CD4-positive, alpha-beta T cell (primary cell): ENCODE data around the gene KRT8. TPM values are rescaled to one million over a fixed set of nuclear protein-coding genes. Genes with fewer than 3 reads are reported as not detected.

ENCODE experiments used
- ATAC-seq: fragments of 200-7000 bp; cut with Tn5 transposase; one replicate; pipeline ENCODE4 v1.10.0; 2022; ENCODE audit warnings: mild to moderate bottlenecking; ENCODE audit not compliant: poor library complexity
- CTCF ChIA-PET: fragments of 350-600 bp; sonication (Branson Sonifier 250); formaldehyde crosslinking; loops from one replicate; lab custom pipeline; 2021; ENCODE audit warnings: antibody characterized with exemption, inconsistent platforms; lab: Charles Lee
- POLR2A ChIA-PET: fragments of 350-600 bp; sonication (Branson Sonifier 250); formaldehyde crosslinking; loops from one replicate; lab custom pipeline; 2021; ENCODE audit warnings: antibody characterized with exemption, inconsistent platforms; lab: Charles Lee
- DNase-seq, 14 experiments: peaks; one replicate each; pipeline ENCODE4 v3.0.0-alpha.2; 2013 to 2020; ENCODE audit warnings: mixed read lengths in 2 of 14
- H3K27ac ChIP-seq, 2 donors: one replicate each; pipeline versions ENCODE4 v1.5.1 to v1.7.0; 2013; ENCODE audit warnings: low read length in 2 of 2, low read depth in 1 of 2, mild to moderate bottlenecking in 1 of 2
- H3K27me3 ChIP-seq, 2 experiments: 1 replicate in 1 of 2; 2 replicates in 1 of 2; pipeline versions ENCODE4 v1.6.1 to v1.7.0; 2013; ENCODE audit warnings: low read length in 2 of 2, control low read depth in 1 of 2, mild to moderate bottlenecking in 1 of 2, moderate library complexity in 1 of 2; ENCODE audit not compliant: insufficient read depth in 2 of 2, control insufficient read depth in 1 of 2
- H3K36me3 ChIP-seq: one replicate; pipeline ENCODE4 v1.6.1; 2013; ENCODE audit warnings: low read length, control low read depth; ENCODE audit not compliant: insufficient read depth
- H3K4me1 ChIP-seq: one replicate; pipeline ENCODE4 v1.6.1; 2013; ENCODE audit warnings: low read length, control low read depth; ENCODE audit not compliant: insufficient read depth
- H3K4me3 ChIP-seq: one replicate; pipeline ENCODE4 v1.5.1; 2013; ENCODE audit warnings: mild to moderate bottlenecking, low read length, moderate library complexity
- H3K9me3 ChIP-seq, 2 experiments: 1 replicate in 1 of 2; 2 replicates in 1 of 2; pipeline versions ENCODE4 v1.6.1 to v1.7.0; 2013; ENCODE audit warnings: low read length in 2 of 2, mild to moderate bottlenecking in 2 of 2, control low read depth in 1 of 2, moderate library complexity in 1 of 2; ENCODE audit not compliant: control insufficient read depth in 1 of 2, insufficient read depth in 1 of 2
- H3K27ac Mint-ChIP-seq: one replicate; pipeline ENCODE4 v1.8.0; 2020; ENCODE audit warnings: mixed read lengths
- H3K27me3 Mint-ChIP-seq: one replicate; pipeline ENCODE4 v1.8.0; 2021; ENCODE audit warnings: mixed read lengths
- H3K36me3 Mint-ChIP-seq: one replicate; pipeline ENCODE4 v1.8.0; 2021; ENCODE audit warnings: low read depth, mixed read lengths
- H3K4me1 Mint-ChIP-seq: one replicate; pipeline ENCODE4 v1.8.0; 2021; ENCODE audit warnings: low read depth, mixed read lengths
- H3K4me3 Mint-ChIP-seq: one replicate; pipeline ENCODE4 v1.8.0; 2020; ENCODE audit warnings: mild to moderate bottlenecking, mixed read lengths
- H3K9me3 Mint-ChIP-seq: one replicate; pipeline ENCODE4 v1.8.0; 2020; ENCODE audit warnings: mixed read lengths
- intact Hi-C, 2 experiments: fragments of 100-400 bp; cut with DNase I in 1 of 2; cut with micrococcal nuclease in 1 of 2; formaldehyde crosslinking; loops; one replicate each; pipeline versions ENCODE4 v1.15.1 to v1.9.0; 2023 to 2025; cut with DNase I, micrococcal nuclease
- total RNA-seq, 174 experiments: library from RNA in 2 of 174; stranded (reverse) in 2 of 174; gene quantifications; one replicate each; pipeline ENCODE4 v1.2.3 and lab custom pipeline; 2021 to 2026
- TF ChIP-seq, protein P1 (sequence below): fragments of 200-600 bp; IDR thresholded peaks from one replicate; pipeline ENCODE4 v1.8.0; 2022; ENCODE audit warnings: antibody characterized with exemption, mild to moderate bottlenecking

Gene KRT8
- total RNA-seq, 2 experiments from 2014 or later = 0.63 to 0.89 TPM

DNA sequence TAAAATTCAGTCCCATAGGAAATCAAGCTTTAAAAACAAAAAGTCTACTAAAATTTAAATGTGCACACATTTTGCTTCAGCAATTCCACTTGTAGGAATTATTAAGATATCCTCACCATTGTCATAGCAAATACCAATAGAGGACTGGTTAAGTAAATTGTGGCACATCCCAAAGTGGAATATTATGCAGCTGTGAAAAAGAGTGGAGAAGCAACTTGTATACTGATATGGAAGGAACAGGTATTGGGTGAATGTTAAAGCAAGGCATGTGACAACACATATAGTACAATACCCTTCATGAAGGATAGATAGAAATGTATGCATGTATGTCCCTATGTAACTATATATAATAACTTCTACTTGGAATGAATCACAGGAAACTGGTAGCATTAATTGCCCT is 11.9 kb downstream of the KRT8 start:
- CTCF ChIA-PET = interaction anchor here (1.1 kb wide), 1 partner anchor 13 kb away, joined by 3 read pairs; no protein-coding TSS in a partner anchor
- Histone ChIP-seq H3K36me3 (no peaks in the 10 kb centered on the region), H3K9me3 (no peaks in the 10 kb centered on the region), H3K4me3 (no peak overlapping the region), H3K27me3 (peaks cover 0 to 2% of the 10 kb centered on the region in 2 experiments), H3K27ac (no peak overlapping the region), H3K4me1 (no peaks in the 10 kb centered on the region)
- no peak for DNase-seq
- H3K4me1 Mint-ChIP-seq = no peaks in the 10 kb centered on the region
- POLR2A ChIA-PET = no interaction called here
- H3K27ac Mint-ChIP-seq = no peak overlapping the region
- H3K9me3 Mint-ChIP-seq = no peaks in the 10 kb centered on the region
- peaks cover 18% of the 10 kb centered on the region for H3K27me3 Mint-ChIP-seq
- H3K4me3 Mint-ChIP-seq = no peak overlapping the region
- no peaks in the 10 kb centered on the region for H3K36me3 Mint-ChIP-seq
- ATAC-seq = no peak
- intact Hi-C loops = no loop called here
- TF ChIP-seq, protein P1, sequence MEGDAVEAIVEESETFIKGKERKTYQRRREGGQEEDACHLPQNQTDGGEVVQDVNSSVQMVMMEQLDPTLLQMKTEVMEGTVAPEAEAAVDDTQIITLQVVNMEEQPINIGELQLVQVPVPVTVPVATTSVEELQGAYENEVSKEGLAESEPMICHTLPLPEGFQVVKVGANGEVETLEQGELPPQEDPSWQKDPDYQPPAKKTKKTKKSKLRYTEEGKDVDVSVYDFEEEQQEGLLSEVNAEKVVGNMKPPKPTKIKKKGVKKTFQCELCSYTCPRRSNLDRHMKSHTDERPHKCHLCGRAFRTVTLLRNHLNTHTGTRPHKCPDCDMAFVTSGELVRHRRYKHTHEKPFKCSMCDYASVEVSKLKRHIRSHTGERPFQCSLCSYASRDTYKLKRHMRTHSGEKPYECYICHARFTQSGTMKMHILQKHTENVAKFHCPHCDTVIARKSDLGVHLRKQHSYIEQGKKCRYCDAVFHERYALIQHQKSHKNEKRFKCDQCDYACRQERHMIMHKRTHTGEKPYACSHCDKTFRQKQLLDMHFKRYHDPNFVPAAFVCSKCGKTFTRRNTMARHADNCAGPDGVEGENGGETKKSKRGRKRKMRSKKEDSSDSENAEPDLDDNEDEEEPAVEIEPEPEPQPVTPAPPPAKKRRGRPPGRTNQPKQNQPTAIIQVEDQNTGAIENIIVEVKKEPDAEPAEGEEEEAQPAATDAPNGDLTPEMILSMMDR = no peak

DNA sequence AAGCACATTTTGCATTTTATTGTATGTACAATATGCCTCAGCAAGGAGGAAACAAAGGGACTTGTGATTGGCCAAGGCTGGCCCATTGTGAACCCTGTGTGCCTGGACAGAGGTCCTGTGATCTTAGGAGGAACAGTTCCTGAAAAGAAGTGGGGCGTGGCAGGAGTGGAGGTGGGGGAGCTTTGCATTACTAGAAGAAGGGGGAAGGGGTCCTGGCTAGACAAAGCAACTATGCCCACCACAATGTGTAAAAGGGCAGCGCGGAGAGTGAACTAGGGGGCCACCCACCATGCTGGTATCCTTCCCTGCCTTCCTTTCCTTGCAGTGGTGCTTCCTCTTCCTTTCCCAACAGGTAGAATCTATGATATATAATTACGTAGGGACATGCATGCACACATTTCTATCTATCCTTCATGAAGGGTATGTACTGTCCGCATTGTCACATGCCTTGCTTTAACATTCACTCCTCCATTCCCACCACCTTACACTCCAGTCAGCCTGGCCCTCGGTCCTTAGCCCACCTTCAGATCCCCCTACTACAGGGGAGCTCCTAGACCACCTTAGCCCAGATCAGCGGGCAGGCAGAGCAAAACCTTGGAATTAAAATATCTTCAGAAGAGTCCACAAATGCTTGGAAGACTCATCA is 12.5 kb downstream of the KRT8 start:
- no peak for ATAC-seq
- intact Hi-C loops = no loop called here

DNA sequence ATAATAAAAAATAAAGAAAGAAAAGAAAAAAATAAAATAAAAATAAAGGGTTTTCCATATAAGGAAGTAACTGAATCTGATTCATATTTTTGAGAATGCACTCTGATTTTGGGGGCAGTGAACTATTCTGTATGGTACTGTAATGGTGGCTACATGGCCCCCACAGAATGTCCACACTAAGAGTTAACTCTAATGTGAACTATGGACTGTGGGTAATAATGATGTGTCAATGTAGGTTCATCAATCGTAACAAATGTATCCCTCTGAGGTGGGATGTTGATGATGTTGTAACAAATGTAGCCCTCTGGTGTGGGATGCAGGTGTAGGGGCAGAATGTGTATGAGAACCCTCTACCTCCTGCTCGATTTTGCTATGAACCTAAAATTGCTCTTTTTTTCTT is 13.8 kb downstream of the KRT8 start:
- TF ChIP-seq, protein P1 = no peak
- POLR2A ChIA-PET = no interaction called here

More for the DNA sequence above, 12.5 kb downstream of the KRT8 start:
- ChIA-PET POLR2A (no interaction called here), CTCF (interaction anchor here (1.1 kb wide), 1 partner anchor 13 kb away, joined by 3 read pairs; no protein-coding TSS in a partner anchor)
- no peaks in the 10 kb centered on the region for H3K36me3 Mint-ChIP-seq
- H3K27me3 ChIP-seq = no peaks in the 10 kb centered on the region
- no peak overlapping the region for H3K4me3 ChIP-seq
- no peak overlapping the region for H3K27ac Mint-ChIP-seq
- no peak for DNase-seq
- H3K4me1 Mint-ChIP-seq = no peaks in the 10 kb centered on the region
- TF ChIP-seq, protein P1 = no peak
- H3K9me3 Mint-ChIP-seq = no peaks in the 10 kb centered on the region
- peaks cover 18% of the 10 kb centered on the region for H3K27me3 Mint-ChIP-seq
- H3K36me3 ChIP-seq = no peaks in the 10 kb centered on the region
- H3K27ac ChIP-seq = no peak overlapping the region
- H3K4me3 Mint-ChIP-seq = no peak overlapping the region
- H3K9me3 ChIP-seq = no peaks in the 10 kb centered on the region
- H3K4me1 ChIP-seq = no peaks in the 10 kb centered on the region

More for the DNA sequence above, 13.8 kb downstream of the KRT8 start:
- H3K27me3 ChIP-seq = no peaks in the 10 kb centered on the region
- H3K4me3 ChIP-seq = no peak overlapping the region
- DNase-seq (no peak), ATAC-seq (no peak)
- CTCF ChIA-PET = no interaction called here
- H3K9me3 ChIP-seq = no peaks in the 10 kb centered on the region
- H3K4me3 Mint-ChIP-seq = no peak overlapping the region
- no peak overlapping the region for H3K27ac Mint-ChIP-seq
- H3K27me3 Mint-ChIP-seq = peaks cover 24% of the 10 kb centered on the region
- H3K36me3 Mint-ChIP-seq = no peaks in the 10 kb centered on the region
- intact Hi-C loops = no loop called here
- H3K4me1 Mint-ChIP-seq = no peaks in the 10 kb centered on the region
- H3K4me1 ChIP-seq = no peaks in the 10 kb centered on the region
- no peak overlapping the region for H3K27ac ChIP-seq
- no peaks in the 10 kb centered on the region for H3K9me3 Mint-ChIP-seq
- H3K36me3 ChIP-seq = no peaks in the 10 kb centered on the region
